GM19452 (cell line): ENCODE measurements around the gene PRKCB.
"Not testable (repeated sequence)": the region's sequence is repeated elsewhere in the genome, so short reads cannot be mapped to it uniquely, and the experiment has no call there.

ENCODE experiments used
- ATAC-seq: cut with Tn5 transposase; IDR thresholded peaks from one replicate; pipeline ENCODE4 v1.9.1; 2021; ENCODE audit not compliant: unreplicated experiment

Gene PRKCB

GRCh38 chr16:23901178-23902033 lies 65.6 kb downstream of the PRKCB start:
- ATAC-seq = no peak

- no peak for ATAC-seq
Observed at GRCh38 chr16:23902034-23902747, 66.4 kb downstream of the PRKCB start.

GRCh38 chr16:23902748-23903414 lies 67.1 kb downstream of the PRKCB start:
- no peak for ATAC-seq

GRCh38 chr16:23905027-23905426 lies 69.2 kb downstream of the PRKCB start:
- ATAC-seq = no peak

- ATAC-seq = no peak
Observed at GRCh38 chr16:23907457-23907902, 71.7 kb downstream of the PRKCB start.

- ATAC-seq = no peak
Observed at GRCh38 chr16:23907903-23908302, 72.1 kb downstream of the PRKCB start.

- ATAC-seq = no peak
Observed at GRCh38 chr16:23908790-23909189, 73.0 kb downstream of the PRKCB start.

- no peak for ATAC-seq
Observed at GRCh38 chr16:23909792-23910418, 74.1 kb downstream of the PRKCB start.

- ATAC-seq = no peak
Observed at GRCh38 chr16:23914946-23915530, 79.3 kb downstream of the PRKCB start.

- ATAC-seq = not testable (repeated sequence)
Observed at GRCh38 chr16:23916552-23916951, 80.8 kb downstream of the PRKCB start.

- ATAC-seq = no peak
Observed at GRCh38 chr16:23917621-23918020, 81.8 kb downstream of the PRKCB start.

- no peak for ATAC-seq
Observed at GRCh38 chr16:23920446-23920845, 84.7 kb downstream of the PRKCB start.

GRCh38 chr16:23920899-23921298 lies 85.1 kb downstream of the PRKCB start:
- no peak for ATAC-seq

GRCh38 chr16:23922406-23922805 lies 86.6 kb downstream of the PRKCB start:
- ATAC-seq = no peak

- ATAC-seq = no peak
Observed at GRCh38 chr16:23924128-23924527, 88.3 kb downstream of the PRKCB start.

GRCh38 chr16:23927796-23928195 lies 92.0 kb downstream of the PRKCB start:
- ATAC-seq = no peak

GRCh38 chr16:23929237-23929636 lies 93.5 kb downstream of the PRKCB start:
- ATAC-seq = no peak

GRCh38 chr16:23929856-23930255 lies 94.1 kb downstream of the PRKCB start:
- no peak for ATAC-seq

- no peak for ATAC-seq
Observed at GRCh38 chr16:23930791-23931190, 95.0 kb downstream of the PRKCB start.

- ATAC-seq = no peak
Observed at GRCh38 chr16:23931199-23931598, 95.4 kb downstream of the PRKCB start.

- ATAC-seq = not testable (repeated sequence)
Observed at GRCh38 chr16:23933650-23934049, 97.9 kb downstream of the PRKCB start.
